Myometrial cell (primary cell): Measurements from ENCODE around the gene ZNF688. TPM values are rescaled to one million over a fixed set of nuclear protein-coding genes. Genes with fewer than 3 reads are reported as not detected.

ENCODE experiments used
- total RNA-seq: library from RNA; depleted of rRNA; stranded (reverse); fragments of >200 nt; gene quantifications from 2 replicates; pipeline ENCODE4 v1.2.3, GENCODE V29; 2015

ZNF688 gene
- total RNA-seq, result 17.6 and 21.8 TPM in 2 replicates

GRCh38 chr16:30571445-30572322 is at the start of gene ZNF688:
Gene ZNF688, minus strand, starts transcription at chr16:30571714. Its CDS starts 85 bp downstream, at chr16:30571629.

DNA sequence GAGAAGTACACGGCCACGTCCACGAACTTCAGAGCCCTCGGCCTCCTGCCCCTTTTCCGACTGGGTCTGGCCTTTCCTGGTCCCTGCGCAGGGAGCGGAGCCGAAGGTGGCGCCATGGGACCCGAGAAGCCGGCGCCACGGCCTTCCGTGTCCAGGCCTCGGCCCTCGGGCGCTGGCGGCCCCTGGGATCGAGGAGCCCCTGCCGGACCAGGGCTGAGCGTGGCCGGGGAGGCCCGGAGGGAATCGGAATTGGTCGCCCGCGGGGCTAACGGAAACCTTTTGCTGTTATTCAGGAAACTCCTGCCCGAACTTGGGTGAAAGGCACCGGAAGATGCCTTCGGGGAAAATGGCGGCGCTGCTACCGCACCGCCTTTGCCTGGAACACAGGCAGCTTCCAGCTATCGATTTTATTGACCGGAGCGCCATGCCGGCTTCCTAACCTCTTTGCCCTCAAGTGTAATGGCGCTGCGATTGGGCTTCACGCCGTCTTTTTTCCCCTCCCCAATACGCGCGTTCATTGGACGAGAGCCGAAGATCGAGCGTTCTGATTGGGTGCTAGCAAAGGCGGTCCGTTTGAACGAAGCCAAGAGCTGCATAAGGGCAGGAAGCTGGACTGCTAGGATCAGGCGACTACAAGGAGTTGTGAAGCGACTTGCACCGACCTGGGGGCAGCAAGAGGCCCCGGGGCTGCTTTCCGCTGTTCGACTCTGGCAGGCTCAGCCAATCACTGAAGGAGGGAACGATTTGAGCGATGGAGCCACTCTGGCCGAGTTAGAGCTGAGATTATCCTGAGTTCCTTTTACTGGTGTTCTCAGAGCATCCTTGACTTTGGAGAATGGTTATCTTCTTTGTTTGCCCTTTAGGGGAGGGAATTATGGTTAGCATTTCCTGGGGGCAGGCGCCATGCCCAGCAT is 38.7 kb upstream of the ZNF688 start, which contains the start of gene ZNF689:
ZNF689 (minus strand) TSS at position 464 of the 914 bp plus-strand sequence; CDS start at position 116, 348 bp downstream.

GRCh38 chr16:30585400-30586191 is 14.1 kb upstream of the ZNF688 start, which contains the start of gene ZNF785:
Gene ZNF785, minus strand, starts transcription at chr16:30585697. Its CDS starts 86 bp downstream, at chr16:30585611.

DNA sequence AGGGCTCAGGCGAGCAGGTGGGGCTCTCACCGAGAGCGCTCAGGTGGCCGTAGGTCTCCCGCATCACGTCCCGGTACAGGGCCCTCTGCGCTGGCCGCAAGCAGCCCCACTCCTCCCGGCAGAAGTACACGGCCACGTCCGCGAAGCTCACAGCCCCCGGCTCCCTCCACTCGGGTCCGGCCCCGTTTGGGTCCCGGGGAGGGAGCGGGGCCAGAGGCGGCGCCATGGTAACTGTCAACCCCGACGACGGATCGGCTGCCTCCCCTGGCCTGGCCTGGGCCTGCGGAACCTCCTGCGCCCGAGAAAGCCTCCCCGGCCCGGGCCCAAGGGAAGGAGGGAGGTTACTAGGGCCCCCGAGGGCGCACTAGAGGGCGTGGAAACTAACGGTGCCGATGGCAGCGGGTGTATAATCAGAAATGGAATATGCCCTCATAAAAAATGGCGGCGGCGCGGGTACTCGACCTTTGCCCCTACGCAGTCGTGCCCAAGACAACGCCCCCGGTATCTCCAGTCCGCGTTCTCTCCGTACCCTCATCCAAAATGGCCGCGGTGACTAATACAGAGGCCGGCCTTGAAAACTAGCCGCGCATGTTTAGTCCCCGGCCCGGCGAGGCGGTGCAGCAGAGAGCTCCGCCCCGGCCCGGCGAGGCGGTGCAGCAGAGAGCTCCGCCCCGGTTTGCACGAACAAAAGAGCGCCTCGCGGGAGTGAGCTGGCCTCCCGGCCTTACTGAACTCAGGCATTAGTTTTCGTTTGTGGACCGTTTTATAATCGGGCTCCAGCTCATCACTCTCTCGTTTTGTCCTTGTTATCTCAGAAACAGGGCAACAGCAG is 13.3 kb downstream of the ZNF688 start, which contains the start of gene ZNF764:
ZNF764 (minus strand) TSS at position 418 of the 832 bp plus-strand sequence; CDS start at position 226, 192 bp downstream.

GRCh38 chr16:30534368-30535105 is 37.0 kb downstream of the ZNF688 start, which contains the start of gene ZNF747:
Gene ZNF747, minus strand, starts transcription at chr16:30534858. Its CDS starts 179 bp downstream, at chr16:30534679.

GRCh38 chr16:30526137-30526822 is 45.2 kb downstream of the ZNF688 start, which contains the start of gene ZNF768:
Gene ZNF768, minus strand, starts transcription at chr16:30526566. Its CDS starts 153 bp downstream, at chr16:30526413.

Other genes starting within 250 kb of the ZNF688 start
- 49.6 and 58.5 TPM in 2 replicates for gene CD2BP2, start 216.4 kb downstream of the ZNF688 start, total RNA-seq
- gene TBC1D10B, start 201.2 kb downstream of the ZNF688 start, total RNA-seq, result 42.7 and 45.6 TPM in 2 replicates
- gene MYL11, start 196.9 kb downstream of the ZNF688 start, total RNA-seq, result not detected in 2 replicates
- gene SEPTIN1, start 189.2 kb downstream of the ZNF688 start, total RNA-seq, result not detected in 2 replicates
- 7.2 and 9.7 TPM in 2 replicates for gene ZNF48, start 176.3 kb downstream of the ZNF688 start, total RNA-seq
- gene ZNF771, start 164.1 kb downstream of the ZNF688 start, total RNA-seq, result 9.9 and 11.8 TPM in 2 replicates
- gene DCTPP1, start 141.7 kb downstream of the ZNF688 start, total RNA-seq, result 31.7 and 34.7 TPM in 2 replicates
- 16.0 and 19.0 TPM in 2 replicates for gene SEPHS2, start 125.8 kb downstream of the ZNF688 start, total RNA-seq
- gene ITGAL, start 99.0 kb downstream of the ZNF688 start, total RNA-seq, result not detected in 2 replicates
- gene ZNF768, start 45.1 kb downstream of the ZNF688 start, total RNA-seq, result 21.9 and 29.4 TPM in 2 replicates
- gene ZNF747, start 36.9 kb downstream of the ZNF688 start, total RNA-seq, result 8.7 and 14.1 TPM in 2 replicates
- 5.5 and 6.2 TPM in 2 replicates for gene ZNF764, start 13.3 kb downstream of the ZNF688 start, total RNA-seq
- 3.7 and 23.6 TPM in 2 replicates for gene ZNF785, start 14.0 kb upstream of the ZNF688 start, total RNA-seq
- 7.4 and 9.8 TPM in 2 replicates for gene ZNF689, start 38.7 kb upstream of the ZNF688 start, total RNA-seq
- 9.5 and 19.3 TPM in 2 replicates for gene PRR14, start 79.2 kb upstream of the ZNF688 start, total RNA-seq
- 23.1 and 30.5 TPM in 2 replicates for gene FBRS, start 86.7 kb upstream of the ZNF688 start, total RNA-seq
- 12.8 and 19.9 TPM in 2 replicates for gene SRCAP, start 127.5 kb upstream of the ZNF688 start, total RNA-seq
- gene PHKG2, start 176.7 kb upstream of the ZNF688 start, total RNA-seq, result 38.6 and 46.6 TPM in 2 replicates
- 4.6 and 6.9 TPM in 2 replicates for gene CFAP119, start 190.3 kb upstream of the ZNF688 start, total RNA-seq
- gene RNF40, start 190.6 kb upstream of the ZNF688 start, total RNA-seq, result 80.1 and 86.3 TPM in 2 replicates
- 11.3 and 13.8 TPM in 2 replicates for gene ZNF629, start 215.5 kb upstream of the ZNF688 start, total RNA-seq